SK-N-MC (cell line): Measurements from ENCODE around the gene PEX11B.

Source experiments
- EZH2 ChIP-seq: fragments of 200-600 bp; sonication (generic); IDR thresholded peaks from one replicate; pipeline ENCODE4 v1.6.1; 2017; ENCODE audit warnings: antibody characterized with exemption
- POLR2AphosphoS5 ChIP-seq: IDR thresholded peaks from 2 replicates; pipeline ENCODE4 v1.6.1; 2012; ENCODE audit warnings: mild to moderate bottlenecking, low read depth, low read length, borderline replicate concordance

- TF ChIP-seq POLR2AphosphoS5 (no peak), EZH2 (no peak)
These were observed 40.2 kb upstream of the PEX11B start for GRCh38 chr1:145958734-145959133.
